GM21825 (cell line): ENCODE measurements around the gene KCNQ1.

Experiments used
- ATAC-seq: cut with Tn5 transposase; IDR thresholded peaks from one replicate; pipeline ENCODE4 v1.9.1; 2021; ENCODE audit warnings: mild to moderate bottlenecking, moderate library complexity; ENCODE audit not compliant: unreplicated experiment

The KCNQ1 gene, protein sequence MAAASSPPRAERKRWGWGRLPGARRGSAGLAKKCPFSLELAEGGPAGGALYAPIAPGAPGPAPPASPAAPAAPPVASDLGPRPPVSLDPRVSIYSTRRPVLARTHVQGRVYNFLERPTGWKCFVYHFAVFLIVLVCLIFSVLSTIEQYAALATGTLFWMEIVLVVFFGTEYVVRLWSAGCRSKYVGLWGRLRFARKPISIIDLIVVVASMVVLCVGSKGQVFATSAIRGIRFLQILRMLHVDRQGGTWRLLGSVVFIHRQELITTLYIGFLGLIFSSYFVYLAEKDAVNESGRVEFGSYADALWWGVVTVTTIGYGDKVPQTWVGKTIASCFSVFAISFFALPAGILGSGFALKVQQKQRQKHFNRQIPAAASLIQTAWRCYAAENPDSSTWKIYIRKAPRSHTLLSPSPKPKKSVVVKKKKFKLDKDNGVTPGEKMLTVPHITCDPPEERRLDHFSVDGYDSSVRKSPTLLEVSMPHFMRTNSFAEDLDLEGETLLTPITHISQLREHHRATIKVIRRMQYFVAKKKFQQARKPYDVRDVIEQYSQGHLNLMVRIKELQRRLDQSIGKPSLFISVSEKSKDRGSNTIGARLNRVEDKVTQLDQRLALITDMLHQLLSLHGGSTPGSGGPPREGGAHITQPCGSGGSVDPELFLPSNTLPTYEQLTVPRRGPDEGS

DNA sequence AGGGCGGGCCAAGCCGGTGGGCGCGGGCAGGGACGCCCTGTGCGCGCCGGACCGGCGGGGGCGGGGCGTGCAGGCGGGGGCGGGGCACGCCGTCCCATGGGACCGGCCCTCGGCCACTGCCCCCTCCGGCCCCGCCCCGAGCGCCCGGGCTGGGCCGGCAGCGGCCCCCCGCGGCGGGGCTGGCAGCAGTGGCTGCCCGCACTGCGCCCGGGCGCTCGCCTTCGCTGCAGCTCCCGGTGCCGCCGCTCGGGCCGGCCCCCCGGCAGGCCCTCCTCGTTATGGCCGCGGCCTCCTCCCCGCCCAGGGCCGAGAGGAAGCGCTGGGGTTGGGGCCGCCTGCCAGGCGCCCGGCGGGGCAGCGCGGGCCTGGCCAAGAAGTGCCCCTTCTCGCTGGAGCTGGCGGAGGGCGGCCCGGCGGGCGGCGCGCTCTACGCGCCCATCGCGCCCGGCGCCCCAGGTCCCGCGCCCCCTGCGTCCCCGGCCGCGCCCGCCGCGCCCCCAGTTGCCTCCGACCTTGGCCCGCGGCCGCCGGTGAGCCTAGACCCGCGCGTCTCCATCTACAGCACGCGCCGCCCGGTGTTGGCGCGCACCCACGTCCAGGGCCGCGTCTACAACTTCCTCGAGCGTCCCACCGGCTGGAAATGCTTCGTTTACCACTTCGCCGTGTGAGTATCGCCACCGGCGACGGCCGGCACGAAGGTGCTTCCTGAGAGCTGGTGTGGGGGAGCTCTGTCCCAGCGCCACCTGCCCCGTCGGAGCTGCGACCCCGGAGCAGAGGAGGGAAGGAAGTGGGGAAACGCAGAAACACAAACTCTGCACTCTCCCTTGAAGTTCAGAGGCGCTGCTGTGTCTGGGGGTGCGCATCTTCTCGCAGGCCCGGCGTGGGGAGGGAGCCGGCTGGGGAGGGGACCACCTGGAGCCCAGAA lies at the start of gene KCNQ1:
KCNQ1 (plus strand) TSS at position 188 of the 925 bp plus-strand sequence; CDS start at position 279, 91 bp downstream.
- no peak for ATAC-seq

DNA sequence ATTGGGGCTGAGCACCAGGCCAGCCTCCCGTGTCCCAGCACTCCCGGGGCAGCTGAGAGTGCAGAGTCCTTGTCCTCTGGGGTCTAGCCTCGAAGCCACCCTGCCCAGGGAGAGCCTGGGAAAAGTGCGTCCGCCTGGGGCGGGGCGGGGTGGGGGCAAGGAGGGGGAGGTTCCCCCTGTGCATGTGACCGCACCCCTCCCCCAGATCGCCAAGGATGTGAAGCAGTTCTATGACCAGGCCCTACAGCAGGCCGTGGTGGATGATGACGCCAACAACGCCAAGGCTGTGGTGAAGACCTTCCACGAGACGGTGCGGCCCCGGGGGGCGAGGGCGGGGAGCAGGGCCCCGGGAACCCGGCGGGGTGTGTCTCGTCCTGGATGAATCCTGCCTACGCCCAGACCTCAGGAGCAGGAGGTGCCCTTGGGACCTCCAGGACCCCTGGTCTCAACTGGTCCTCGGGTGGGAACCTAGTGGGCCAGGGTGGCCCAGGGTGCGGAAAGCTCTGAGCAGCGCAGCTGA lies 49.5 kb upstream of the KCNQ1 start:
- ATAC-seq, result no peak

DNA sequence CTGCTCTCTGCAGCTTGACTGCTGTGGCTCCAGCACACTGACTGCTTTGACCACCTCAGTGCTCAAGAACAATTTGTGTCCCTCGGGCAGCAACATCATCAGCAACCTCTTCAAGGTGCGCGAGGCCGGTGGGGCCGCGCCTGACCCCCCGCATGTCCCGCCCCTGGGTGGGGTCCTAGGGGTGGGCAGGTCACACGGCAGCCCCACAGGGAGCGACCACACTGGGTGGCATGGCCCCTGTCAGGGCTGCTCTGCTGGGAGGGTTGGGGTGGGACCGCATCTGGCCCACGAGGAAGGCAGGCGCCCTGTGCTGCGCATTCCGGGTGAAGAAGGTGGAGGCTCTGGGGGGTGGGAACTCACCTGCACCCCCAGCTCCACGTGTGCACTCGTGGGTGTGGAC lies 49.0 kb upstream of the KCNQ1 start:
- ATAC-seq, result no peak

DNA sequence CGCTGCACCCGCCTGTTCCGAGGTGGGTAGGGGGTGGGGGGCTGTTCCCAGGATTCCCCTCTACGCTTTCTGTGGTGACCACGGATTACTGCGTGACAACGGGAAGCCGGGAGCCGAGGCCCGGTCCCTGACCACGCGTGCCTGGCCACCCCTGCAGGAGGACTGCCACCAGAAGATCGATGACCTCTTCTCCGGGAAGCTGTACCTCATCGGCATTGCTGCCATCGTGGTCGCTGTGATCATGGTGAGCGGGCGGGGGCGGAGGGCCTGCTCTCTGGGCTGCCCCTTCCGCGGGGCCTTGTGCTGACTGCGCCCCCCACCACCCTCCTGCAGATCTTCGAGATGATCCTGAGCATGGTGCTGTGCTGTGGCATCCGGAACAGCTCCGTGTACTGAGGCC lies 48.3 kb upstream of the KCNQ1 start:
- no peak for ATAC-seq

DNA sequence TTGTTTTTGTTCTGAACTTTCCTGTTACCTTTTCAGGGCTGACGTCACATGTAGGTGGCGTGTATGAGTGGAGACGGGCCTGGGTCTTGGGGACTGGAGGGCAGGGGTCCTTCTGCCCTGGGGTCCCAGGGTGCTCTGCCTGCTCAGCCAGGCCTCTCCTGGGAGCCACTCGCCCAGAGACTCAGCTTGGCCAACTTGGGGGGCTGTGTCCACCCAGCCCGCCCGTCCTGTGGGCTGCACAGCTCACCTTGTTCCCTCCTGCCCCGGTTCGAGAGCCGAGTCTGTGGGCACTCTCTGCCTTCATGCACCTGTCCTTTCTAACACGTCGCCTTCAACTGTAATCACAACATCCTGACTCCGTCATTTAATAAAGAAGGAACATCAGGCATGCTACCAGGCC lies 47.8 kb upstream of the KCNQ1 start:
- no peak for ATAC-seq

DNA sequence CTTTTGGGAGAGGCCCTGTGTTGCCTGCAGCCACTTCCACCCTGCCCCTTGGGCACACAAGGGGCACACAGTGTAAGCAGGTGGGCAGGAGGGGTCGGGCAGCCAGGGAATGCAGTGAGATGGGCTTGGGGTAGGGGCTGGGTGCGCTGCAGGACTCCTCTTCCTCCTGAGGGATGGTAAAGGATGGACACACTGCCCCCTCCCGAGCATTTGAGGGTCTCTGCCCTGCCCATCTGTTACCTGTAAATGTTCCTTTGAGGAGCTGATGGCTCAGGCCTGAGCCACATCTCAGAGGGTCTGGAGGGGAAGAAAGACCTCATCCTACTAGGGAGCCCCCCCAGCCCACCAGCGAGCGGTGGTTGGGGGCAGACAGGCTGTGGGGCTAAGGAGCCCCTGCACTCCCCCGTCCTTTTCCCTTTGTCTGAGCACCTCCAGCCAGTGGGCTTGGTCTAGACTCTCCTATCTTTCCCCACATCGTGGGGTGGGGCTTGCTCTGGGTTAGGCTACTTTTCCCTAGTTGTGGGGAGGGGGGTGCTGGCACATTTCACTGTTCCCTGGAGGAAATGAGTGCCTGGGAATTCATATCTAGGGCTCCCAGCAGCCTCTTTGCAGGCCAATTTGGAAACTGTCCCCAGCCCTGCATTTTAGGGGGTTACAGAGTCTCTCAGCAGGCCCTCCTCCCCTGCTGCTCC lies 46.0 kb upstream of the KCNQ1 start:
- ATAC-seq, result no peak

DNA sequence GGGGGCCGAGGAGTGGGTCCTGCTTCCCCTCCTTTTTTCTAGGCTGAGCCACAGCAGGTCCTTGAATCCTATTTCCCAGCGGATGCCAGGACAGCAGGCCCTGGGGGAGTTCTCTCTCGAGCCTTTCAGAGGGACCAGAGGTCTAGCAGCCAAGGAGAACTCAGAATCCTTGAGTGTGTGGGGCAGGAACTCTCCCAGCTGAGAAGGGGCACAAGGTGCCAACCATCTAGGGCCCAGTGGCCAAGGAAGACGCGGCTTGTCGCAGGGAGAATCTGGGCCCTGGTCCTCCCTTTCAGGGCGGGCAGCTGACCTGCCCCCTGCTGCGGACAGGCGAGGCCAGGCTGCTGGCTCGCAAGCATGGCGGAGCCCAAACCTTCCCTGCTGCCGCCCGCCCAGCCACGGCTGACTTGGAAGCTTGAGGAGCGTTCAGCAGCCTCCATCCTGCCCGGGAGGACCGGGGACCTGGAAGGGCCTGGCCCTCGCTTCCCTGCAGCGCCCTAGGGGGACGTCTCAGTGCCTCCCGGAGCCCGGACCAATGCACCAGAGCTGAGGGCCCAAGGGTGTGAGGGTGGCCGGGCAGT lies 45.2 kb upstream of the KCNQ1 start:
- ATAC-seq, result no peak

DNA sequence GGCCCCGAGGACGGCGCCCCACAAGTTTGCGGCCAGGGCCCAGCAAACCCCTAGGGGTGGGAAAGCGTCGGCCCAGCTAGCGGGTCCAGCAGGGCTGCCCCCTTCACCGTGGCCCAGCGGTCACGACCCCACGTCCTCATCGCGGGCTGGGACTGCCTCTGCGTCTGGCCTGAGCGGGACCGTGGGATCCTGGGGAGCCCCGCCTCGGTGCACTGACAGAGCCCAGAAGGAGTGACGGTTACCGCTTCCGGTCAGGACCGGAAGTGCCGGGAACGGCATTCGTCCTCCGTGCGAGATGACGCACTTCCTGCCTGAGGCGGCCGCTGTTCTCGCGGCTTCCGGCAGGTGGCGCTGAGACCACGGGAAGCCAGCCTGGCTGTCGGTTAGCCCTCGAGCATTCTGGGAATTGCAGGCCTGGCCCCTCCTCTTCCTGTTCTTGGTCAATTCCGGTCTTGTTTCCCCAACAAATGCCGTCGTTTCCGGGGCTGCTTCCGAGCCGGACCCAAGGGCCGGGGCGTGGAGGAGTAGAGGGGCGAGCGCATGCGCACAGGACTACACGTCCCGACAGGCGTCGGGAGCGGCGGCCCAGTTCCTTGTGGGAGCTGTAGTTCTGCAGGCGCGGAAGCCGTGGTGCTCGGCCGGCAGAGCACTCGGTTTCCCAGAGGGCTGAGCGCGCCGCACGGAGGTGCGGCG lies 44.6 kb upstream of the KCNQ1 start, which contains the start of gene TSSC4:
TSSC4 (plus strand) TSS at position 682 of the 693 bp plus-strand sequence. CDS start 1,884 bp downstream, outside the sequence.
- peak; percentile 77 for ATAC-seq

DNA sequence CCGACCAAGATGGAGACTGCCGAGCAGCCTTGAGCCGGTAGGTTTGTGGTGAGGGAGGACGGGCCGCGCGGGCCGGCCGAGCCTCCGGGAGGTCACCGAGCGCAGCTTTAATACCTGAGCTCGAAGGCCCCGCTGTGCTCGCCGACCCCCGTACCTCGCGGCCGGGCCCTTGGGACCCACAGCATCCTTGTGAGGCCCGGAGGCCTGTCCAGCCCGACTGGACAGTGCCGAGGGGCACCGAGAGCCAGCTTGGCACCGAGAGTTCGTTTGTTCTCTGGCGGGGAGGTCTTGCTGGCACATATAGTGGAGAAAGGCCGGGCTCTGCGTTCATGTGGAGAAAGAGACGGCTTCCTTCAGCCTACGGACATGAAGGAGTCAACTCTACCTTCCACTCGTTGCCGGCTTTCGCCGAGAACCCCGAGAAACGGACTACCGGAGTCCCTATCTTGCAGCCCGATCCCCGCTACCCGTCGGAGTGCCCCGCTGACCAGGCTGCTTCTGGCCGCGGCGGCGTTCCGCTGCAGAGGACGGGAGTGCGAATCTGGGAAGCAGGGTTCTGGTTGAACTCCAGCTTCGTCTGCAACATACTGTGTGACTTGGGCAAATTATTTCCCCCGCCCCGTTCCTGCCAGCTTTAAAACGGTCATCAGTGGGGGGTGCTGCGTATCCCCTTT lies 43.9 kb upstream of the KCNQ1 start:
- peak; percentile 1 for ATAC-seq

DNA sequence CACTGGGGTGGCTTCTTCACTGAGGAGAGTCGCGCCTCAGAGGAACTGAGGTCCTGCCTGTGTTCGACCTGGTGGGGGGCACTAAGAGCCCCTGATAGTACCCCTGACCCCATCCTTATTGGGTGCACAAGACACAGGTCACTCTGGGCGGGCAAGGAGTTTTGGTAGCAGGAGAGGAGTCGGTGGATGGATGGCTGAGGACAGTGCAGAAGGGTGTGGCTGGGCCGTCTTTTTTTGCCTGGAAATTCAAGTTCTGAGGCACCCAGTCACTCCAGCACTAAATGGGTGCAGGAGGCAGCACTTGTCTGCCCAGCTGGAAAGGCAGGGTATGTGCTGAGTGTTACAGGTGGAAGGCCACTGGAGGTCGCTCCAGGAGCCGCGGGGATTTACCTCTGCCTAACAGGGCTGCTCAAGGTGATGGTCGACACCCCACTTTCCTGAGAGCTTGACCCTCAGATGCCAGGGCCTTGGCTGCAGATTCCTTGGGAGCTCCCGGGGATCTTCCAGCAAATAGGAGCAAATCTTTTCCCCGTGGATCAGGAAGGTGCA lies 43.3 kb upstream of the KCNQ1 start:
- ATAC-seq, result no peak

DNA sequence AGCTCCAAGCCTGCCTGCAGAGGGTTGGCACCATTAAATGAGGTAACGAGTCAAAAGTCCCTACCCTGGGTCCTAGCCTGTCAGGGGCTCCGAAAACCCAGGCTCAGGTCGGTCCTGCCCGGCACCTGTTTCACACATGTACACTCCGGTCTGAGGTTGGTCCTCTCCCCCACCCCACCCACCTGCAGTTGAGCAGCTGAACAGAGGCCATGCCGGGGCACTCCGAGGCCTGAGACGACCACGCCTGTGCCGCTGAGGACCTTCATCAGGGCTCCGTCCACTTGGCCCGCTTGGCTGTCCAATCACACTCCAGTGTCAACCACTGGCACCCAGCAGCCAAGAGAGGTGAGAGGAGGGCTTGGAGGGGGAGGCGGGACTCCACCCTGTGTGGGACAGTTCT lies 42.7 kb upstream of the KCNQ1 start:
- ATAC-seq, result no peak

DNA sequence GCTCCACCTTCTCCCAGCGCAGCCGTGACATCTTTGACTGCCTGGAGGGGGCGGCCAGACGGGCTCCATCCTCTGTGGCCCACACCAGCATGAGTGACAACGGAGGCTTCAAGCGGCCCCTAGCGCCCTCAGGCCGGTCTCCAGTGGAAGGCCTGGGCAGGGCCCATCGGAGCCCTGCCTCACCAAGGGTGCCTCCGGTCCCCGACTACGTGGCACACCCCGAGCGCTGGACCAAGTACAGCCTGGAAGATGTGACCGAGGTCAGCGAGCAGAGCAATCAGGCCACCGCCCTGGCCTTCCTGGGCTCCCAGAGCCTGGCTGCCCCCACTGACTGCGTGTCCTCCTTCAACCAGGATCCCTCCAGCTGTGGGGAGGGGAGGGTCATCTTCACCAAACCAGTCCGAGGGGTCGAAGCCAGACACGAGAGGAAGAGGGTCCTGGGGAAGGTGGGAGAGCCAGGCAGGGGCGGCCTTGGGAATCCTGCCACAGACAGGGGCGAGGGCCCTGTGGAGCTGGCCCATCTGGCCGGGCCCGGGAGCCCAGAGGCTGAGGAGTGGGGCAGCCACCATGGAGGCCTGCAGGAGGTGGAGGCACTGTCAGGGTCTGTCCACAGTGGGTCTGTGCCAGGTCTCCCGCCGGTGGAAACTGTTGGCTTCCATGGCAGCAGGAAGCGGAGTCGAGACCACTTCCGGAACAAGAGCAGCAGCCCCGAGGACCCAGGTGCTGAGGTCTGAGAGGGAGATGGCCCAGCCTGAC lies 41.7 kb upstream of the KCNQ1 start:
- ATAC-seq, result no peak

DNA sequence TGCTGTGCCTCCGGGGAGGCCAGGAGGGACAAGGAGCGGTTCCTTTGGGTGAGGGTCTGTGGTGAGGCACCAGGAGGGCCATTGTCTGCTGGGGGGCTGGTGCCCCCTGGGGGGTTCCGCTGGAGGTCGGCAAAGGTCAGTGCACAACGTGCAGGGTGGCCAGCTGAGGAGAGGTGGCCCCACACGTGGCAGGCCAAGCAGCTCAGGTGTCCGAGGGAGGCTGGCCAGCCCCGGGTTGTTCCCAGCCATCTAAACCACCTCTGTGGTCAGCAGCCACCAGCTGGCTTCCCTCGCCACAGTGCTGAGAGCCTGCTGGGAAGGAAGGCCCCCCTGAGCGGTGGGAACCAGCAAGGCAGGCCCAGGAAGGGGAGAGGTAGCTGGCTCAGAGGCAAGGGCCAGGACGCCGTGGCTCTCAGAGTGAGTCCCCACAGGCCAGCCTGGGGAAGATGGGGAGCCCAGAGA lies 40.0 kb upstream of the KCNQ1 start:
- no peak for ATAC-seq

DNA sequence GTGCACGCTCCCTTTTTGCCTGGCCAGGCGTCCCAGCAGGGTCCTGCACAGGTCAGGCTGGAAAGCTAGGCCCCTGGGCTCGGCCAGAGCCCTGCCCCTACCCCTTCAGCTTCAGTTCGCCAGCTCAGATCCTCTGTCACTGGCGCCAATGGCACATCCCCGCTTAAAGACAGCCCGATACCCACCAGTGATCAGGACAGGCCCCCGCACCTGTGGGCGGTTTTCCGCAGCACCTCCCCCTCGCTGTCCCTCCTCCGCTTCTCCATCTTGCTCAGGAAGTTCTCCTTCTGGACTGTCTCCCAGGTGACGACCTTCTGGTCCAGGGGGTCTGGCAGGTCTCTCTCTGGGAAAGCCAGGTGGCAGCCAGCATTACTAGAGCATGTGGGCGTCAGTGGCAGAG lies 38.4 kb upstream of the KCNQ1 start:
- no peak for ATAC-seq

DNA sequence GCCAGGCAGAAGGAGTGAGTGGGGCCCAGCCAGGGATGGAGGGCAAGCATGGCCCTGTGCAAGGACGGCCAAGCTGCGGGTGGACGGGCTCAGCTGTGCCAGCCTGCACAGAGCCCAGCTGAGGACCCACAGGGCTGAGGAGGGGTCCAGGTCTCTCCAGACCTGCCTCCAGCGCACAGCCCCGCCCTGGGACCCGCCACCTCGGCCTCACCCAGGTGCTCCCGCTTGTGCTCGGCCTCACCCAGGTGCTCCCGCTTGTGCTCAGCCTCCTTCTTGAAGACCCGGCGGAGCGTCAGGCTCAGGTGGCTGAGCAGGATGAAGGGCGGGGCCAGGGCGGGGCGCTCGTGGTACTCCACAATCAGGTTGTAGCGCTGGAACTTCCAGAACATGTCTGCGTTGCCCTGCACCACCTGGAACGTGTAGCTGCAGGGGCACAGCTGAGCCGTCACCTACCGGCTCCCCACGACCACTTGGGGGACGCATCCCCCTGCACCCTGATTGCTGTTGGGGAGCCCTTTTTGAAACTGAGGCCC lies 37.9 kb upstream of the KCNQ1 start:
- no peak for ATAC-seq

DNA sequence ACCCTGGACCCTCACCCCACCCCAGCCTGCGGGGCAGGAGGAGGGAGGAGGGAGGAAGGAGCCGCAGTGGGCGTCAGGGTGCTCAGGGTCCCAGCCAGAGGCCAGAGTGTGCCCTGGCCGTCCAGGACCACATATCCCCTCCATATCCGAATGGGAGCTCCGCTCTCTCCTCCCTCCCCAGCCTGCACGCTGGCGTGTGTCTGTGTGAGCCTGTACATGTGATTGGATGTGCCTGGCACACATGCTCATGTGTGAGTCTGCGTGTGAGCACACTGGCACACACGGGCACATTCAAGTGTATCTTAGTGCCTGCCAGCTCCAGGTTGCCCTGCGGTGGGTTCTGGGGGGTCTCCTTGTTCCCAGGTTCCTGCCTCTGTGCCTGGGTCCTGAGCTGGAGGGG lies 36.1 kb upstream of the KCNQ1 start:
- no peak for ATAC-seq

DNA sequence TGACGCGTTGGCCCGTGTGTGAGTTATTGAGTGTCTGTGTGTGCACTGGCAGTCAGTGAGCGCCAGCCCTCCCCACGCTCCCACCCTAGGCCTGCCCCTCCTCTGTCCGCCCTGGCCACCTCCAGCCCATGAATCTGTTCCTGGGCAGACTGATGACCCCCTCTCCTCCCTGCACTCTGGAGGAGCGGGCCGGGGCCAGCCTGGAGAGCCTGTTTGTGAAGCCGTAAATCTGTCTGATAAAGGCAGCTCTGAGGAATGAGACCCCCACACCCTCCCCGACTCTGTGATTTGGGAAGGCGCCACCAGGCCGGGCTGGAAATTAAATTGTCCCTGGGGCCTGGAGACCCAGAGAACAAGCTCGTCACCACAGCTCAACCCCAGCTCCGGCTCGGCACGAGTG lies 35.7 kb upstream of the KCNQ1 start:
- no peak for ATAC-seq
